ENCODE data around the gene DDX31.
"Not testable (repeated sequence)": the region's sequence is repeated elsewhere in the genome, so short reads cannot be mapped to it uniquely, and the experiment has no call there.

Gene DDX31

DNA sequence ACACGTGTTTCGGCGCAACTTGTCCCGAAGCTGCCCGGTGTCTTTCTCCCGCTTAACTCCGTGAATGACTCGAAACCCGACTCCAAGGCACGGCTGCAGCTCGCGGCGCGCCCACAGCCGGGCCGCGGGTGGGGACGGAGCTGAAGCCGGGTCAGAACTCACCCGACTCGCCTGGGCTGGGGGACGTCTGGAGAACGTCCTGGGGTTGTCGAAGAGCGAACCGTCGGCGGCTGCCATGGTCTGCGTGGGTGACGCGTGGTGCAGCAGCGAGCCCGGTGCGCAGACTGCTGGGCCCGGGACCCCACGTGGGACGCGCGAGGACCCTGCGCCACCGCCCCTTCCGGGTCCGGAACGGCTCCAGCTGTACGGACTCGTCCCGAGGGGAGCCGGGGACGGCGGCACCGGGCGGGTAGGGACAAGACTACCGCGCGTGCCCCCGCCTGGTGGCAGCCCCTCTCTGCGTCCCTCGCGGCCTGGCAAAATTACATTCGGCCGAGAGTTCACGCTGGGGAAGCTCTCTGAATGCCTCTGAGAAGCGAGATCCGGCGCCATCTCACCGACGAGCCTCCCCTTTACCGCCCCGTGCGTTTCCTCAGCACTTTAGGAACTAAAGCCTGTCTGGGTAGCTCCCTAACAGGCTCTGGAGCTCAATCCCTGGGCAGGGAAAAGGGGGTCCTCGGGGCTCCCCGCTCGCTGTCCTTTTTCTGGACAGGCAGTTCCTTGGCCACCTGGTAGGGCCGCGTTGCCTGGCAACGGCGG is at the start of gene DDX31:
TSS of gene DDX31 (minus strand) at position 286 of the 759 bp plus-strand sequence. CDS start at position 237, 49 bp downstream.
- DNase-seq (ENCODE audit: low read depth in 2 of 2, low spot score in 1 of 2) = peak; percentile 76 to 80

DNA sequence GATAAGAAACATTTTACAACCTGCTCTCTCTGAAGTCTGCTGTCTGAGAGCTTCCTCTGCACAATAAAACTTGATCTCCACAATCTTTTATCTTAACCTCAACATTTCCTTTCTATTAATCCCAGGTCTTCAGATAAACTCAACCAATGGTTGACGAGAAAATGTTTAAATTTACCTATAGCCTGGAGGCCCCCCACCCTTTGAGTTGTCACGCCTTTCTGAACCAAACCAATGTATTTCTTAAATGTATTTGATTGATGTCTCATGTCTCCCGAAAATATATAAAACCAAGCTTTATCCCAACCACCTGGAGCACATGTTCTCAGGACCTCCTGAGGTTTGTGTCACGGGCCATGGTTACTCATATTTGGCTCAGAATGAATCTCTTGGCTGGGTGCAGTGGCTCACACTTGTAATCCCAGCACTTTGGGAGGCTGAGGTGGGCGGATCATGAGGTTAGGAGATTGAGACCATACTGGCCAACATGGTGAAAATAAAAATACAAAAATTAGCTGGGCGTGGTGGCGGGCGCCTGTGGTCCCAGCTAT is 48.7 kb upstream of the DDX31 start:
- DNase-seq (ENCODE audit: low read depth in 2 of 2, low spot score in 1 of 2) = not testable (repeated sequence)

DNA sequence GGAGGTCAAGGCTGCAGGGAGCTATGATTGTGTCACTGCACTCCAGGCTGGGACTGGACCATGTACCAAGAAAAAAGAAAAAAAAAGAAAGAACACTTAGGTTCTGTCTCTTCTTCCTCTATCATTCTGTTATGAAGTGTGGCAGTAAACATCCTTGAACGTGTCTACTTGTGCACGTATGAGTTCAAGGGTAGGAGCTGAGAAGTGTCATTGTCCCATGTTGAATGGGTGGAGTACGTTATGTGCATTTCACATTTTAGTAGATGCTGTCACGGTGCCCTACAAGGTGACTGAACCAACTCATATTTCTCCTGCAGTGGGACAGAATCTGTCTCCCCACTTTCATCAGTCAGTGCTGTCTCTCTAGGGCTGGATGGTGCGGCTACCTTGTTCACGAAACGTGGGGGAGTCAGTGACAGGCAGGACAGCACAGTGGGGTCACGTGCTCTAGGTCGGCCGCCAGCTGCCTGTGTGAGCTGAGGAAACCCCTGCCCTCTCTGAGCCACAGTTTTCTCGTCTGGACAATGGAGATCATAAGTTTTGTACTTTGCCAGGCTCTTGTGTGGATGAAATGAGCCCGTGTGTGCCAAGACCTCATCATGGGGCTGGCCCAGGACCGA is 47.7 kb upstream of the DDX31 start:
- DNase-seq (ENCODE audit: low read depth in 2 of 2, low spot score in 1 of 2) = no peak

DNA sequence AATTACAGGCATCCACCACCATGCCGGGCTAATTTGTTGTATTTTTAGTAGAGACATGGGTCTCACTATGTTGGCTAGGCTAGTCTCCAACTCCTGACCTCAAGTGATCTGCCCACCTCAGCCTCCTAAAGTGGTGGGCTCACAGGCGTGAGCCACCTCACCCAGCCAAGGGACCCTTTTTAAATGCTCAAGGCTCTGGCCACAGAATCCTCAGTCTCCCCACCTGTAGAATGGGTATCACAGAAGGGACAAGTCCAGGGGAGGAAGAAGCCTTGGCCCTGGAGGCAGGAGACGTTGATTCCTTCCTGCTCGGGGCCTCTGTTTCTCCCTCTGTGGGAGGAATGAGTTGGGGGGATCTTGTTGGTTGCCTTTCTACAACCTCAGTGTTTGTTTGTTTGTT is 46.2 kb upstream of the DDX31 start:
- no peak for DNase-seq (ENCODE audit: low read depth in 2 of 2, low spot score in 1 of 2)

DNA sequence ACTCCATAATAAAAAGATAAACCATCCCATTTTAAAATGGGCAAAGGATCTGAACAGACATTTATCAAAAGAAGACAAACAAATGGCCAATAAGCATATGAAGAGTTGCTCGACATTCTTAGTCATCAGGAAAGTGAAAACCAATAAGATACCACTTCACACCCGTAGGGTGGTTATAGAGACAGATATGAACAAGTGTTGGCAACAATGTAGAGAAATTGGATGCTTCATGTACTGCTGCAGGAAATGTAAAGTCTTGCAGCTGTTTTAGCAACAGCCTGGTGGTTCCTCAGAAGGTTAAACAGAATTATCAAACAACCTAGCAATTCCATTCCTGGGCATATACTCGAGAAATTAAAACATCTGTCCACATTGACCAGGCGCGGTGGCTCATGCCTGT is 43.0 kb upstream of the DDX31 start:
- DNase-seq (ENCODE audit: low read depth in 2 of 2, low spot score in 1 of 2) = no peak

DNA sequence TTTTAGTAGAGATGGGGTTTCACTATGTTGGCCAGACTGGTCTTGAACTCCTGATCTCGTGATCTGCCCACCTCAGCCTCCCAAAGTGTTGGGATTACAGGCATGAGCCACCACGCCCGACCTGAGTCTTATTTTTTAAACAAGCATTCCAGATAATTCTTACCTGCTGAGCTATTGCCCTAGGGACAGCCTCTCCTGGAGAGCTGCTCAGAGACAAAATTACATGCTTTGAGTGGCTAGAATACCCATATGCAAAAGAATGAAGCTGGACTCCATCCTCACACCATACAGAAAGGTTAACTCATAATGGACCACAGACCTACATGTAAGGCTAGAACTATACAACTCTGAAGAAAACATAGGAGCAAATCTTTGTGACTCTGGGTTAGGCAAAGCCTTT is 42.1 kb upstream of the DDX31 start:
- DNase-seq (ENCODE audit: low read depth in 2 of 2, low spot score in 1 of 2) = no peak

DNA sequence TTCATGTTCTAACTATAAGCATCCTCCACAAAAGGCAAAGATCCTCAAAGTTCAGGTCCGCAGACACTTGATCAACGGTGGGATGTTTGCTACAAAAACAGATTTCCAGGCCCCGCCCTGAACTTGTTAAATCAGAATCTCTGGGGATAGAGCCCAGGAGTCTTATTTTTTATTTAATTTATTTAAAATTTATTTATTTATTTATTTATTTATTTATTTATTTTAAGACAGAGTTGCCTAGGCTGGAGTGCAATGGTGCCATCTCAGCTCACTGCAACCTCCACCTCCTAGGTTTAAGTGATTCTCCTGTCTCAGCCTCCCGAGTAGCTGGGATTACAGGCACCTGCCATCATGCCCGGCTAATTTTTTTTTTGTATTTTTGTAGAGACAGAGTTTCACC is 41.4 kb upstream of the DDX31 start:
- not testable (repeated sequence) for DNase-seq (ENCODE audit: low read depth in 2 of 2, low spot score in 1 of 2)

DNA sequence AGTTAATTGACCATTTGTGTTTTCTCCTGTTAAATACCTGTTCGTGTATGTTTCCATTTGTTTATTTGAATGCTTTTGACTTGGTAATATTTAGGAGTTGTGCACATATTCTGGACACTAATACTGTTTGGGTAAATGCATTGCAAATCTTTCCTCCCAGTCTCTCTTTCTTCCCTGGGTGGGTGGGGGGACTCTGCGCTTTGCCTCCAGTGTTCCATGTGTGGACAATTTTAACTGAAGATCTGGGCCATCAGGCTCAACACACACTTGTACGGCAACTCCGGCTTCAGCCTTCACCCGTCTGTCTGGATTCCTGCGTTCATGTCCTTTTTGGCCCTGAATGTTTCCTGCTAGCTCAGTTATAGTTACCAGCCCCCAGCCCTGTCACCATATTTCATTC is 40.5 kb upstream of the DDX31 start:
- no peak for DNase-seq (ENCODE audit: low read depth in 2 of 2, low spot score in 1 of 2)

DNA sequence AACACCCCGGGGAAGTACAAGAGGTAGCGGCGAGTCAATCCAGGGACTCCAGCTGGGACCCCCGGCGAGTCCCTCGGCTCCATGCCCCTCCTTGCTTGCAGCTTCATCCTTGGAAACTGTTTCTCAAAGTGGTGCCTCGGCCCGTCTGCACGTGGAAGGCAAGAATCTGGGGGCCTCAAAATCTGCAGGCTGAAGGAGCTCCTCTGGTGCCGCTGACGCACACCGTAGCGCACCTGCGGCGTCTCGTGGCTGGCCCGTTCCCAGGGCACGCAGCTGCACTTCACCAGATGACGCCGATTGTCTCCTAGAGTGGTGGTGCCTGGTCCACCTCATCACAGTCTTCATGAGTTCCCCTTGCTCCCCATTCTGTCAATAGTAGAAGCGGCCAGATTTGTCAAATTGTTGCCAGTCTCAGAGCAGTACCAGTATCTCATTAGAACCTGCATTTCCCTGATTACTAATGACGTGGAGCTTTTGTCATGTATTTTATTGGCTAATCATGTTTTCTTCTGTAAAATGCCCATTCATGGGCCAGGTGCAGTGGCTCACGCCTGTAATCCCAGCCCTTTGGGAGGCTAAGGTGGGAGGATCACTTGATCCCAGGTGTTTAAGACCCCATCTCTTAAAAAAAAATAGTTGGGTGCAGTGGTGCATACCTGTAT is 39.1 kb upstream of the DDX31 start:
- DNase-seq (ENCODE audit: low read depth in 2 of 2, low spot score in 1 of 2) = no peak

DNA sequence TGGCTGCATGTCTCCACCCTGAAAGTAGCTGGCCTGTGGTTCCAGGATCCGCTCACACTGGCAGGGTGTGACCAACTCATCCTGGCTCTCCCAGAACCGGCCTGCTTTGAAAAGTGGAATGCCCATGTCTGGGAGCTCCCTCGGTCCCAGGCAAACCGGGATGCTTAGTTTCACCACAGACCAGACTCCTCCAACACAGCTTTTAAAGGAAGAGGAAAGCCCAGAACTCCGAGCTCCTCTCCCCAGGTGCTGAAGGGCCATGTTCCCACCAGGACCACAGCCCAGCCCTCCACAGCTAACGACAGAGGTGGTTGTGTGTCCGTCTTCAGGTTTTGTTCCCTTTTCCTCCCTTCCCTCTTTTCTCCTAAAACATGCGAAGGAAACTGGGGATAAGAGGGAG is 38.5 kb upstream of the DDX31 start:
- DNase-seq (ENCODE audit: low read depth in 2 of 2, low spot score in 1 of 2) = no peak

DNA sequence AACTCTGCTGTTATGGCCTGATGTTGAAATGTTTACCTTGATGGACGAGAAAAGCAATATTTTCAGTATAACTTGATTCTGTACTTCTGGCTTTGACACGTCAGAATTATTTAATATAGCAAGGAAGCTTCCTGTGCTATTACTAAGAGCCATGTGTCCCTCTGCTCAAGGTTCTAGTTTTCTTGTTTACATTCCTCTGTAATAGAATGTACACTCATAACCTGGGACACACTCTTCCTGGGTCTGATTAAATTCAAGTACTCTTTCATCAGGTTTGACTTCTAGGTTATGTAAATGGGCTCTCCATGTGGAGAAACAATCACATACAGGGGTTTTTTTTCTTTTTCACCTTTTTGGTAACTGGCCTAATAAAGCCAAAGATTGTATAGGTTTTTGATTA is 33.6 kb upstream of the DDX31 start:
- DNase-seq (ENCODE audit: low read depth in 2 of 2, low spot score in 1 of 2) = no peak

DNA sequence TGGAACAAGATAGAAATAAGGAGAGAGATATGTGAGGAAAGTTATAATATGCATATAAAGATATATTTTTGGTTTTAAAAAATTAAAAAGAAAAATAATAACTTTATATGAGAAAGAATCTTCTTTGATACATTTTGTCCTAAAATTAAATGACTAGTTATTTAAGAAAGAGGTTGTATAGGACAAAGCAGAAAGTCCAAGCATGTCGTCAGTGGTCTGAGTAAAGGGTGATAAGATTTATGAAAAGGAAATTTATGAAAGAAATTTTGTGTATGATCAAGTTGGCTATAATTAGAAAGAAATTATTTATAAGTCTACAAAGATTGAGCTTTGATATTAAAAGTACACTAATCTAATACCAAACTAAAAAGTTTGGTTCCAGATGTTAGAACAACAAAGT is 32.5 kb upstream of the DDX31 start:
- DNase-seq (ENCODE audit: low read depth in 2 of 2, low spot score in 1 of 2) = no peak

DNA sequence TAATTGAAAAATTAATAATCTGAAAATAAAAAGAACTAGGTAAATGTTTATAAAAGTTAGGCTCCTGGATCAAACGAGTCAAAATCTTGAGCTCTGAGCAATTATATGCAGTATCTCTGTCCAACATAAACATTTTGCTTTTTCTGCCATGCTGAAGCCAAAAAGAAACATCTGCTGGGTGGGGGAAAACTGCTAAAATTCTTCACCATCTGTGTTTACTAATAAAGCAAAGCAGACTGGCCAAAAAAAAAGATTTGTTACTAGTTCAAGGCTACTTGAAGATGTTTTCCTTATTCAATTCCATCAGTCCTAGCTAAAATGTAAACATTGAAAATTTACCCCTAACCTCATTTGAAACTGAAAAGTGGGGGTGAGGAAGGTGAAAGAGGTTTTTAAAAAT is 30.2 kb upstream of the DDX31 start:
- no peak for DNase-seq (ENCODE audit: low read depth in 2 of 2, low spot score in 1 of 2)

DNA sequence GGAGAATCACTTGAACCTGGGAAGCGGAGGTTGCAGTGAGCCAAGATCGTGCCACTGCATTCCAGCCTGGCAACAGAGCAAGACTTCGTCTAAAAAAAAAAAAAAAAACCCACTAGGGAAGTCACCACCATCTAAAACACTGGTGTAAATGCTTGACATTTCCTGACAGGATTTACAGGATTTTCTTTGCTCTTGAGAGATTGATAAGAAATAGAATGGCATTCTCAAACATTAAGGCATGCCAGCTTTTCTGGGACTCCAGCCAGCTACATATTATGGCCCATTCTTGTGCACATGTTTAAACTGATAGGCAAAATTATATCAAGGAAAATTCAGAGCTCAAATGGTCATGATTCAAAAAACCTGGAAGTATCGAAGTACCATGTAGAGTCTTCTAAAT is 29.2 kb upstream of the DDX31 start:
- no peak for DNase-seq (ENCODE audit: low read depth in 2 of 2, low spot score in 1 of 2)

DNA sequence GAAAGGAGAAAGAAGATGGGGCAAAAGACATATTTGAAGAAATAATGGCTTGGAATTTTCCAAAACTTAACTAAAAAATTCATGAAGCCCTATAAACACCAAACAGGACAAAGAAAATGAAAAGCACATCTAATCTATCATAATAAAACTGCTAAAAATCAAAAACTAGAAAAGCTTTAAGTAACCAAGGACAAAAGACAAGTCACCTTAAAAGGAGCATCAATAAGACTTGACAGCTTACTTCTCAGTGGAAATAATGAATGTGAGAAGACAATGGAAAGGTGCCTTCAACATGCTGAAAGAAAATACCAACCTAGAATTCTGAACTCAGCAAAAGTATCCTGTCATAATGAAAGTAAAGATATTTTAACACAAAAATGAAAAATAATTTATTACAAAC is 27.4 kb upstream of the DDX31 start:
- DNase-seq (ENCODE audit: low read depth in 2 of 2, low spot score in 1 of 2) = no peak

DNA sequence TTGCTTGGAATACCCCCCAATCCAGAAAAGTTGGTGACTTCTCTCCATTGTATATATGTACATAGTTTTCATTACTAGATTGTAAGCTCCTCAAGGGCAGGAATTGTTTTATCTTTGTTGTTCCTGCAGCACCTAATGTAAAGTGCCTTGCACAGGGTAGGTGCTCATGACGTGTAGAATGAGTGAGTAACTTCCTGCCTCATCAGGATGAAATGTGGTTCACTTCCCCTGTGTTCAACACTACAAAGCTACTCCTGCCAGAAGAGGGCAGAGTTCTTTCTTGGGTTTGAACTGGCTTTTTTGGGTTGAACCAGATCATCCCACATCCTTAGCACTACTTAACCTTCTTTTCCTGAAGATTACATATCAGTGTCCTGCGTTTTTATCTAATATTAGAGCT is 24.4 kb upstream of the DDX31 start:
- no peak for DNase-seq (ENCODE audit: low read depth in 2 of 2, low spot score in 1 of 2)

DNA sequence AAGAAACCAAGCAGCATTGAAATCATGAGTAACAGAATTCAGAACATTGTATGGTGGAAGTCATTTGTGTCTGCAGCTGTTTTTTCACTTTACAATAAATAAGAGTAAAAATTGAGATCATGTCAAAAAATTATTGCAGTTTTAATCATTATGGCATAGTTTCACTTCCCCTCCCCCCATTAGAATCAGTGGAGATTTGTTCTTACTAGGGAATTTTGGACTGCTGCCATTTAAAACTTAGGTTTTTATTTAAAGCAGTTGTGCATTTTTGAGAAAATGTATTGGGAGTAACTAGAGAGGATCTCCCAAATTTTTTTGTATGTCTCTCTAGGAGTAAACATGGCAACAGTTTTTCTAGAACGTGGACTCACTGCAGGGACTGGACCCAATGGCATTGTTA is 20.9 kb upstream of the DDX31 start:
- DNase-seq (ENCODE audit: low read depth in 2 of 2, low spot score in 1 of 2) = no peak

DNA sequence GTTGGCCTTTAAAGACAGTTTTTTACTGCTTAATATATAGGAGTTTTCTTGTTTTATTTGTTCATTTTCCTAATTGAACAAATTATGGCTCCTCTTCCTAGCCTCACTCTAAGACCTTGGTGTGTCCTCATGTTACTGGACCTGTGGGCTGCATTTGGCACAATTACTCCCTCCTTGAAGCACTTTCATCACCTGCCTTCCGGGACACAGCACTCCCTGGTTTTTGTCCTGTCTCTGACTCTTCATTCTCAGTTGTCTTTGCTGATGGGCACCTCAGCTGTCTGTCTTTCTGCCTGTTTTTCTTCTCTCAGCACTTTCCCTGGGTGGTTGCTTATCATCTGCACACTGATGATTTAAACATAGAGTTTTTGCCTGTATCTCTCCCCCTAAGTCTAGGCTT is 14.1 kb upstream of the DDX31 start:
- DNase-seq (ENCODE audit: low read depth in 2 of 2, low spot score in 1 of 2) = no peak

DNA sequence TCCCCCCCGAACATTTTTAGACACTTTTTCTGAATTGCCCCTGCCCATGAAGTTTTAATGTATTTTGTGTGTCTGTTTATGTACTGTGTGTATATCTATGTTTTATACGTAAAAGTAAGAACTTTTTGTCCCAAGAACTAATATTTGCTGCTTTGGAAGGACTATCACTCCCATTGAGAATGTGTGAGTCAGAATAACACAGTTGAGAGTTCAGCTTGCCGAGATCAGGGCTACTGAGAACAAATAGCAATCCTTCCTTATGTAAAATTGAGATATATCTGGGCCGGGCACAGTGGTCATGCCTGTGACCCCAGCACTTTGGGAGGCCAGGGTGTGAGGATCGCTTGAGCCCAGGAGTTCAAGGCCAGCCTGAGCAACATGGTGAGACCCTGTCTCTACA is 11.8 kb upstream of the DDX31 start:
- no peak for DNase-seq (ENCODE audit: low read depth in 2 of 2, low spot score in 1 of 2)

DNA sequence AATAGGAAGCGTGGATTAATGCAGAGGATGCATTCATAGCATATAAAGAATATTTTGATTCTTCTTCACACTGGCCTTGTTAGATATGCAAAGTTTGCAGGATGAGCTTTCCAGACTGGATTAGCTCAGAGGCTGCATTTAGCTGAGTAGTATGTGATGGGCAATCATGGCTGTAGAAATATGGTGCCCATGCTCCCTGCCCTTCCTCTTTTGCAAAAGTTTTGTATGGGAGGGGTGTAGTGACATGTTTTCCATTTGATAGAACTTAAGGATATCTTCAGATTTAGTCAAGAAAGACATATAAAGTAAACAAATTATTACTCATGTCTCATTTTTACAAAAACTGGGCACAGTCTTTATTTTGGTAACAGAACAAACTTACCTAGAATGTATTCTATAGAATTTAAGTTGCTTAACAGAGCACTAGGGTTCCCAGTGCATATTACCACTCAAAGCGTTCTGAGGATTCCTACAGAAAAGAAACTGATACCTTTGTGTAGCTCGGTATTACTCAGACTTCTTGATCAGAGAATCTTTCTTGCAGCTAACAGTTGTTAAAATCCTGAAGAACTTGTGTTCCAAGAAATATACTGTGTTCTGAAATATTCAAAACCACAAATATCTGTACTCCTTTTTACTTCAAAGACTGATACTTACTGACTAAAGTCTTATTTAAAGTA is 10.3 kb upstream of the DDX31 start:
- DNase-seq (ENCODE audit: low read depth in 2 of 2, low spot score in 1 of 2) = no peak

DNA sequence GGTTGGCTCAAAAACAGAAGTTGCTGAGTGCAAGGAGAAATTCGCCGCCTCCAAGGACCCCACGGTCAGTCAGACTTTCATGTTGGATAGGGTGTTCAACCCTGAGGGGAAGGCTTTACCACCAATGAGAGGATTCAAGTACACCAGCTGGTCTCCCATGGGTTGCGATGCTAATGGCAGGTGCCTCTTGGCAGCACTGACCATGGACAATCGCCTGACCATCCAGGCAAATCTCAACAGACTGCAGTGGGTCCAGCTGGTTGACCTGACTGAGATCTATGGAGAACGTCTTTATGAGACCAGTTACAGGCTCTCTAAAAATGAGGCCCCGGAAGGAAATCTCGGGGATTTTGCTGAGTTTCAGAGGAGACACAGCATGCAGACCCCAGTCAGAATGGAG is 8.2 kb upstream of the DDX31 start:
- DNase-seq (ENCODE audit: low read depth in 2 of 2, low spot score in 1 of 2) = no peak

DNA sequence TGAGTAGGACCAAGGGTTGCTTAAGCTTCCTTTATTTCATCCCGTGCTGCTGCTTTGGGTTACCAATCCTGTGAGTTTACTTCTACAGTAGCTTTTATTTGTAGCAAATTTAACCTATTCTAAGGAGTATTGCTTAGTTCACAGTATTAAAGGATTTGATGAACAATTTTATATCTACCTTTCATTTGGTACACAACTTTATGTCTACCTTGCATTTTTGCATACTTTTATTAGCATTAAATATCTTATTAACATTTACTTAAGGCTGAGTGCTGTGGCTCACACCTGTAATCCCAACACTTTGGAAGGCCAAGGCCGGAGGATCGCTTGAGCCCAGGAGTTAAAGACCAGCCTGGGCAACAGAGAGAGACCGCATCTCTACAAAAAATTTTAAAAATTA is 4.7 kb upstream of the DDX31 start:
- DNase-seq (ENCODE audit: low read depth in 2 of 2, low spot score in 1 of 2) = no peak
